ENCODE data around the gene PKD1.

PKD1 gene

DNA sequence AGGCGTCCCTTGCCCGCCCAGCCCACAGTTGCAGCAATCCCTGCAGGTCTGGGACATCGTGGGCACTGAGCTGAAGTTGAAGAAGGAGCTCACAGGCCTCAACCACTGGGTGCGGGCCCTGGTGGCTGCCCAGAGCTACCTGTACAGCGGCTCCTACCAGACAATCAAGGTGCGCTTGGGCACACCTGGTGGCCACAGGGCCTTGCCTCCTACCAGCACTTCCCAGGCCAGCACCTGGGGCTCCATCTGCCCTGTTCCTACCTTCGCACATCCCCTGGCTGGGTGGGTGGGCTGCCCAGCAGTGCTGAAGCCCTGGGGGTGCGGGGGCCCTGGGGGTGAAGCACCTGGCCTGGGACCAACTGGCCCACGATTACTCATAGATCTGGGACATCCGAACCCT lies 39.8 kb upstream of the PKD1 start:
- no peaks in the 10 kb centered on the region for H3K27me3 ChIP-seq (ENCODE audit: insufficient read depth, low read length)
- H3K4me1 ChIP-seq (ENCODE audit: insufficient read depth, low read length), result no peaks in the 10 kb centered on the region
- H3K4me3 ChIP-seq (ENCODE audit: low read length), result no peak overlapping the region
- no peaks in the 10 kb centered on the region for H3K9me3 ChIP-seq (ENCODE audit: low read length)
- H2AFZ ChIP-seq (ENCODE audit: low read depth, low read length), result no peak overlapping the region
- H3K36me3 ChIP-seq (ENCODE audit: insufficient read depth, low read length), result peaks cover 65% of the 10 kb centered on the region

DNA sequence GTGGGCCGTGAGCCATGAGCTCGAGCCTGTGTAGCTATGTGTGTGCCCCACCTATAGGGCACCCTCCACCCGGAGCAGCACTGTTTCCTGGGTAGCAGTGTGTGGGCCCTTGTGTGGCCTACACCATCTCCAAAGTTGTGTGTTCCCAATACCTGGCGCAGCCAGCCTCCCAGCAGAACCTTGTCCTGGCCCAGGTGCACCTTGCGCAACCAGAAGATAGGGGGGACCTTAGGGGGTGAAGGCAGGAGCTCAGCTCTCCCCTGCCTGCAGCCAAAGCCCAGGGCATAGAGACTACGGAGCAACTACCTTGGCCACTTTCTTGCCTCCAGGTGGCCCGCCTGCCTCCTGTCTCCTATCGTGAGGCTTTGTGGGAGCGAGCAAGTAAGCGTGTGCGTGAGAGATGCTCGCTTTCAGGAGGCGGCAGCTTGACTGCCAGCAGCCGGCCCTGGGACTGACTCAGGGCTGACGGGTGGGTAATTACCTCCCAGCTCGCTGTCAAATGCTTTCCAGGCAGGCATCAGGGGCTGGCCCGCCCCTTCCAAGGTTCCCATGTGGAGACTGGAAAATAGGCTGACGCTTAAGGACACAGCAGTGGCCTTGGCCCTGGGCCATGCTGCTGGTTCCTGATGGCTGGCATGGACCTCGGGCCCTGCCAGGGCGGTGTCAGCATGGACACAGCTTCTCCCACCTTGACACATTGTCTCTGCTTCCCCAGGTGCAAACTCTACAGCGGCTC lies 38.9 kb upstream of the PKD1 start:
- H3K36me3 ChIP-seq (ENCODE audit: insufficient read depth, low read length), result peaks cover 65% of the 10 kb centered on the region
- H3K4me1 ChIP-seq (ENCODE audit: insufficient read depth, low read length), result no peaks in the 10 kb centered on the region
- H2AFZ ChIP-seq (ENCODE audit: low read depth, low read length), result no peak overlapping the region
- H3K9me3 ChIP-seq (ENCODE audit: low read length), result no peaks in the 10 kb centered on the region
- no peaks in the 10 kb centered on the region for H3K27me3 ChIP-seq (ENCODE audit: insufficient read depth, low read length)
- H3K4me3 ChIP-seq (ENCODE audit: low read length), result no peak overlapping the region

DNA sequence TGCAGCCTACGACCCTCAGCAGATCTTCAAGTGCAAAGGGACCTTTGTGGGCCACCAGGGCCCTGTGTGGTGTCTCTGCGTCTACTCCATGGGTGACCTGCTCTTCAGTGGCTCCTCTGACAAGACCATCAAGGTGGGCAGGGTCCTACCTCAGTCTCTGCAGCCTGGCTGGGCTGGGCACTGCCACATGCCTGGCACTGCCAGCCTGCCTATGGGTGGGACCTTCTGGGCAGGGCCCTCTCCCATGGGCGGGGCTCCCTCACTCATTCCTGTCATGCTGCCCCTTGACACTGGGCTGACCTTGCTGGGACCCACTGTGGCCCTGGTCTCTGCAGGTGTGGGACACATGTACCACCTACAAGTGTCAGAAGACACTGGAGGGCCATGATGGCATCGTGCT lies 38.2 kb upstream of the PKD1 start:
- no peaks in the 10 kb centered on the region for H3K4me1 ChIP-seq (ENCODE audit: insufficient read depth, low read length)
- H3K27me3 ChIP-seq (ENCODE audit: insufficient read depth, low read length), result no peaks in the 10 kb centered on the region
- no peaks in the 10 kb centered on the region for H3K9me3 ChIP-seq (ENCODE audit: low read length)
- no peak overlapping the region for H2AFZ ChIP-seq (ENCODE audit: low read depth, low read length)
- H3K4me3 ChIP-seq (ENCODE audit: low read length), result no peak overlapping the region
- H3K36me3 ChIP-seq (ENCODE audit: insufficient read depth, low read length), result peaks cover 65% of the 10 kb centered on the region

DNA sequence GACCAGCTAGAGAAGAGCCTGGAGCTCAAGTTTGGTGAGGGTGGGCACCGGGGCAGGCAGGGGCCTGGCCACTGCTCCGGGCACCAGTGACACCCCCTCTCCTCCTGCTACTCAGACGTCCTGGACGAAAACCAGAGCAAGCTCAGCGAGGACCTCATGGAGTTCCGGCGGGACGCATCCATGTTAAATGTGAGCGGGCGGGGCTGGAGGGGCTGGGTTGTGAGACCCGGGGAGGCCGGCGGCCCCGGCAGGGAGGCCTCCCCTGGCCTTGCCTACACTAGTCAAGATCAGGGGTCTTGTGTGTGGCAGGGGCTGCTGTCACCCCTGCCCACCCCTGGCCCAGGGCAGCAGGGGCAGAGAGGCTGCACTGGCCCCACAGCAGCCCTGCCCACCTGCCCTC lies 37.7 kb upstream of the PKD1 start:
- no peaks in the 10 kb centered on the region for H3K9me3 ChIP-seq (ENCODE audit: low read length)
- H3K27me3 ChIP-seq (ENCODE audit: insufficient read depth, low read length), result no peaks in the 10 kb centered on the region
- no peak overlapping the region for H3K4me3 ChIP-seq (ENCODE audit: low read length)
- no peak overlapping the region for H2AFZ ChIP-seq (ENCODE audit: low read depth, low read length)
- no peaks in the 10 kb centered on the region for H3K4me1 ChIP-seq (ENCODE audit: insufficient read depth, low read length)
- H3K36me3 ChIP-seq (ENCODE audit: insufficient read depth, low read length), result peaks cover 66% of the 10 kb centered on the region

DNA sequence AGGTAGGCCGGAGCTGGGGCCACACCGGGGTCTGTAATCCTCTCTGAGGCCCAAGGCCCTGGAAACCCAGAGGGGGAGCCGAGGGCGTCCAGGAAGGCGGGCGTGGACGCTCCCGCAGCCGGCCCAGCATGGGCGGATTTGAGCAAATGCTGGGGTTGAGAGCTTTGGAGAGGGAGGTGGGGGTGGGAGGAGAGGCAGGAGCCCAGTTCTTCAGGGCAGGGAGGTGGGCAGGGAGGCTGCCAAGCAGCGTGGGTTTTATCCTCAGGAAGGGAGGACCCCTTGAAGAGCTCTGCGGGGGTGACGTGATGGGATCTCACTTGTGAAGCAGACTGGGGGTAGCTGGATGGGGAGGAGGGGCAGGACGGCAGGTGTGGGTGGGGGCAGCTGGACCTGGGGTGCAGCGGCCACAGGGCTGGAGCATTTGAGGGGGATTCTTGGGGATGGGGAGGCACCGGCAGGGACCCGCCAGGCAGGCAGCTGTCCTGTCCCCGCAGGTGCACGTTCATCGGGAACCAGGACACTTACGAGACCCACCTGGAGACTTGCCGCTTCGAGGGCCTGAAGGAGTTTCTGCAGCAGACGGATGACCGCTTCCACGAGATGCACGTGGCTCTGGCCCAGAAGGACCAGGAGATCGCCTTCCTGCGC lies 37.1 kb upstream of the PKD1 start:
- peaks cover 69% of the 10 kb centered on the region for H3K36me3 ChIP-seq (ENCODE audit: insufficient read depth, low read length)
- no peak overlapping the region for H2AFZ ChIP-seq (ENCODE audit: low read depth, low read length)
- H3K27me3 ChIP-seq (ENCODE audit: insufficient read depth, low read length), result no peaks in the 10 kb centered on the region
- H3K4me3 ChIP-seq (ENCODE audit: low read length), result no peak overlapping the region
- H3K9me3 ChIP-seq (ENCODE audit: low read length), result no peaks in the 10 kb centered on the region
- H3K4me1 ChIP-seq (ENCODE audit: insufficient read depth, low read length), result no peaks in the 10 kb centered on the region

DNA sequence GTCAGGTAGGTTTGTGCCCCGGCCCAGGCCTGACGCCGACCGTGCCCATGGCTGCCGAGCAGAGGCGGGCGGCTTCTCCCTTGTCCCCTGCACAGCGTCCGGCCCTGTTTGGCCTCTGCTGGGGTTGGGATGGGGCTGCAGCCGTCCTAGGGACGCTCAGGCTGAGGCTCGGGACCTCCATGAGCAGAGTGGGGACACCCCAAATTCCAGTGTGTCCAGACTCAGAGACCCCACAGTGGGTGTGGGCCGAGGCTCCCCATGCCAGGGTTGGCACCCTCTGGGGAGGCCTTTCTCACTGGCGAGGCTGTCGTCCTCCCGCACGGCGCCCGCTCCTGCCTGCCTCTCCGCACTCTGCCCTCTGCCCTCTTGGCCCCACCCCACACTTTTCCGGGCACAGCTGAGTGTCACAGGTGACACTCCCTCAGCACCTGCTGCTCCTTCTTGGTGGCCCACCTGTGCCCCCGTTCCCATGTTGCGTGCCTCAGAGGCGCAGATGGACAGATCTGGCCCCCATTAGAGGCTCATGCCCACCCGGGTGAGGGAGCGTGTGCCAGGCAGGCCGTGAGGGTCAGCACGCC lies 36.0 kb upstream of the PKD1 start:
- H3K4me3 ChIP-seq (ENCODE audit: low read length), result no peak overlapping the region

DNA sequence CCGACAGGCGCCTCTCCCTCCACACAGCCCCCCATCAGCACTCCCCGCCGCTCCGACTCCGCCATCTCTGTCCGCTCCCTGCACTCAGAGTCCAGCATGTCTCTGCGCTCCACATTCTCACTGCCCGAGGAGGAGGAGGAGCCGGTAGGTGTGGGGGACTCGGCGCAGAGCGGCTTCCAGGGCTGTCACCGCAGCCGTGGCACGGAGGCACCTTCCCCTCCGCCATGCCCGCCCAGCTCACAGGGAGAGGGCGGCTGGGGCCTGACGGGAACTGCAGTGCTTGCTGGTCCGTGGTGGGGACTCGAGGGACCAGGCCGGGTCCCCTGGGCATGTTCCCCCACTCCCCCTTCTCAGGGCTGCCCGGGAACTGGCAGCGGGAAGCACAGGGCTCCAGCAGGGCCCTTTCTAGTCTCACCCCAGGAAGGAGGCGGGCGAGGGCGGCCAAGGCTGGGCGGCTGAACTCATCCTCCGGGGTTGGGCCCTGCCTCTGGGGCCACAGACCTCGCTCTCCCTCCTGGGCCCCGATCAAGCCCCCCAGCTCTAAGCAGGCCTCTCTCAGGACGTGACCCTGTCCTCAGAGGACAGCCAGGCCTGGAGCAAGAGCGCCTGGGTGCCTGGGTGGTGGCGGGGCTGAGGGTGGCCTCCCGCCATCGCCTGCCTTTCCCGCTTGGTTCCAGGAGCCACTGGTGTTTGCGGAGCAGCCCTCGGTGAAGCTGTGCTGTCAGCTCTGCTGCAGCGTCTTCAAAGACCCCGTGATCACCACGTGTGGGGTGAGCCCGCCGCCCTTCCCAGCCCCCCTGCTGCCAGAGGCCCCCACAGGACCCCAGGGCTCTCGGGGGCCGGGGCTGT lies 35.1 kb upstream of the PKD1 start:
- Histone ChIP-seq H3K9me3 (ENCODE audit: low read length) (no peaks in the 10 kb centered on the region), H3K4me3 (ENCODE audit: low read length) (no peak overlapping the region), H2AFZ (ENCODE audit: low read depth, low read length) (no peak overlapping the region), H3K4me1 (ENCODE audit: insufficient read depth, low read length) (no peaks in the 10 kb centered on the region), H3K27me3 (ENCODE audit: insufficient read depth, low read length) (no peaks in the 10 kb centered on the region), H3K36me3 (ENCODE audit: insufficient read depth, low read length) (peaks cover 63% of the 10 kb centered on the region)

More for the DNA sequence above, 36.0 kb upstream of the PKD1 start:
- H3K4me1 ChIP-seq (ENCODE audit: insufficient read depth, low read length), result no peaks in the 10 kb centered on the region
- no peaks in the 10 kb centered on the region for H3K27me3 ChIP-seq (ENCODE audit: insufficient read depth, low read length)
- no peaks in the 10 kb centered on the region for H3K9me3 ChIP-seq (ENCODE audit: low read length)
- H2AFZ ChIP-seq (ENCODE audit: low read depth, low read length), result no peak overlapping the region
- peaks cover 65% of the 10 kb centered on the region for H3K36me3 ChIP-seq (ENCODE audit: insufficient read depth, low read length)

DNA sequence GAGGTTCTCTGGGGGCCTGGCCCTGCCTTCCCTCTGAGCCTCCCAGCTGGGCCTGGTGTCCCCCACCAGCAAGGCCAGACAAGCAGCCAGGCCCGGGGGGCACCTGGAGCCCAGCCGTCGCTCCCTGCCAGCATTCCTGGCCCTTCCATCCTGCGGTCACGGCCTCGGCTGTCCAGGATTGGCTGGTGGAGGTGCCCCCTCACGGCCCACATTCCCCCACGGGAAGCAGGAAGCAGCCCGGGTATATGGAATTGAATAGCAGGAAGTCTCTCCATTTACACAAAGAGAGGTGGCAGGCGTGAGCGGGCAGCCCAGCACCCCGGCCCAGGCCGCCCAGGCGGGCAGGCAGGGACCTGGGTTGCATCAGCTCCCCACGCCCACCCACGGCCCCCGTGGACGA lies 34.4 kb upstream of the PKD1 start:
- Histone ChIP-seq H2AFZ (ENCODE audit: low read depth, low read length) (no peak overlapping the region), H3K9me3 (ENCODE audit: low read length) (no peaks in the 10 kb centered on the region), H3K36me3 (ENCODE audit: insufficient read depth, low read length) (peaks cover 60% of the 10 kb centered on the region), H3K4me3 (ENCODE audit: low read length) (no peak overlapping the region), H3K4me1 (ENCODE audit: insufficient read depth, low read length) (no peaks in the 10 kb centered on the region), H3K27me3 (ENCODE audit: insufficient read depth, low read length) (no peaks in the 10 kb centered on the region)

DNA sequence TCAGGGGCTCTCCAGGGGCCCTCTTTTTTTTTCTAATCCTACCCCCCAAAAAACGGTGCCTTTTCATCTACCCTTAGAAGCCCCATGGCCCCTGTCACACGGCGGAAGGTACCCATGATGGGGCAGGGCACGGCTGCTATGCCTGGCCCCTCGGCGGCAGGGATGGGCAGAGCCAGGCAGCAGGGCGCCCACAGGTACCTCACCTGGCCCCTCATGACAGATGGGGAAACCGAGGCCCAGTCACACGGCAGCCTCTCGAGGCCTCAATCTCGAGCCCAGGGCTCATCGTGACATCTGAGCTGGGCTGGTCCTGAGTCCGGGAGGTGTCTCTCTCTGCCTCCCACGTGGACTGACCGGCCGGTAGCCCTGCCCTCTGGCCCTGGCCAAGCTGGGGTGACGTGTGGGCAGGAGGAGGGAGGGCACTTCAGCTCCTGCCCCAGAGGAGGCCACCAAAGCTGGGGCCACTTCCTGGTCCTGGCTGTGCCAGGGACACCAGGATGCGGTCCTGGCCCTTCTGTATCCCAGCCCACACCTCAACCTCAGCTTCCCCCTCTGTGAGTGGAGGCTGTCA lies 31.5 kb upstream of the PKD1 start:
- no peaks in the 10 kb centered on the region for H3K27me3 ChIP-seq (ENCODE audit: insufficient read depth, low read length)
- peaks cover 35% of the 10 kb centered on the region for H3K36me3 ChIP-seq (ENCODE audit: insufficient read depth, low read length)
- no peak overlapping the region for H3K4me3 ChIP-seq (ENCODE audit: low read length)
- H2AFZ ChIP-seq (ENCODE audit: low read depth, low read length), result no peak overlapping the region
- no peaks in the 10 kb centered on the region for H3K4me1 ChIP-seq (ENCODE audit: insufficient read depth, low read length)
- no peaks in the 10 kb centered on the region for H3K9me3 ChIP-seq (ENCODE audit: low read length)

DNA sequence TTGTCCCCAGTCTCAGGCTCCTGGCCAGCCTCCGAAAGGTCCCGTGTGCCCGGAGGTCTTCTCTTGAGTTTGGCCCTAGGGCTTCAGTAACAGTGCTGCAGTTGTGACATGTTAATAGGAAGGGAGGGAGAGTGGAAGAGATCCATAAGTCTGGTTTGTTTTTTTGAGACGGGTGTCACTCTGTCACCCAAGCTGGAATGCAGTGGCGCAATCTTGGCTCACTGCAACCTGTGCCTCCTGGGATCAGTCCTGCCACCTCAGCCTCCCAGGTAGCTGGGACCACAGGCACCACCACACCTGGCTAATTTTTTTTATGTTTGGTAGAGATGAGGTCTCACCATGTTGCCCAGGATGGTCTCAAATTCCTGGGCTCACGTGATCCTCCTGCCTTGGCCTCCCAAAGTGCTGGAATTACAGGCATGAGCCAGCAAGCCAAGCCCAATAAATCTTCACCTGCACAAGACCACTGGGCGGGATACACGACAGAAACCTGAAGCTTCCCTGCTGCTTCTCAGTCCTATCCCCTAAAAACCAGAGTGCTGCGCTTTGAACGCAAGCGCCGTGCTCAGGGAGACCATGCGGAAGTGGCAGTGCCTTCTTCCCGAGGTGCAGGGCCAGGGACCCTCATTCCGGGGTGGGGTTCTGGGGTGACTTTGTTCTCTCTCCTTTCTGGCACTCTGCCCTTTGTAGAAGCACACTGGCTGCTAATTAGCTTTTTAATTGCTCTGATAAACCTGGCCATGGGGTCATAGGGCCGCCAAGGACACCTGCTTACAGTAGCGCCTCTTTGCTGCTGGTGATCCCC lies 30.8 kb upstream of the PKD1 start:
- H3K9me3 ChIP-seq (ENCODE audit: low read length), result no peaks in the 10 kb centered on the region
- no peak overlapping the region for H2AFZ ChIP-seq (ENCODE audit: low read depth, low read length)
- no peak overlapping the region for H3K4me3 ChIP-seq (ENCODE audit: low read length)
- no peaks in the 10 kb centered on the region for H3K4me1 ChIP-seq (ENCODE audit: insufficient read depth, low read length)
- H3K27me3 ChIP-seq (ENCODE audit: insufficient read depth, low read length), result no peaks in the 10 kb centered on the region
- peaks cover 28% of the 10 kb centered on the region for H3K36me3 ChIP-seq (ENCODE audit: insufficient read depth, low read length)

DNA sequence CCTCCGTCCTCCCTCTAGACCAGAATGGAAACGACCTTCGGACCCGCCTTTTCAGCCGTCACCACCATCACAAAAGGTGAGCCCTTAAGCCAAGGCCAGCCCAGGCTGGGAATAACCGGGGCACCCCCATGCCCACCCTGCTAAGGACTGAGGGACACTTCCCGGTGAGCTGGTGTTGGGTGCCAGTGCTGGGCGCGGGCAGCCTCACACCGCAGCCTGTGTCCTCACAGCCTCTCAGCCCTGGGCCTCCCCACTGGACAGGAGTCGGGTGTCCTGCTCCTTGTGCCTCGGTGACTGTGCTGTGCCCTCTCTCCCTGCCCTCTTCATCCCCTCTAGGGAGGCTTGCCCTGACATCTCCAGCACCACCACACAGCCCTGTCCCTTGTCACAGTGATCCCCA lies 30.2 kb upstream of the PKD1 start:
- Histone ChIP-seq H3K27me3 (ENCODE audit: insufficient read depth, low read length) (no peaks in the 10 kb centered on the region), H3K4me3 (ENCODE audit: low read length) (no peak overlapping the region), H3K36me3 (ENCODE audit: insufficient read depth, low read length) (peaks cover 24% of the 10 kb centered on the region), H2AFZ (ENCODE audit: low read depth, low read length) (no peak overlapping the region), H3K9me3 (ENCODE audit: low read length) (no peaks in the 10 kb centered on the region), H3K4me1 (ENCODE audit: insufficient read depth, low read length) (peaks cover under 1% of the 10 kb centered on the region)

DNA sequence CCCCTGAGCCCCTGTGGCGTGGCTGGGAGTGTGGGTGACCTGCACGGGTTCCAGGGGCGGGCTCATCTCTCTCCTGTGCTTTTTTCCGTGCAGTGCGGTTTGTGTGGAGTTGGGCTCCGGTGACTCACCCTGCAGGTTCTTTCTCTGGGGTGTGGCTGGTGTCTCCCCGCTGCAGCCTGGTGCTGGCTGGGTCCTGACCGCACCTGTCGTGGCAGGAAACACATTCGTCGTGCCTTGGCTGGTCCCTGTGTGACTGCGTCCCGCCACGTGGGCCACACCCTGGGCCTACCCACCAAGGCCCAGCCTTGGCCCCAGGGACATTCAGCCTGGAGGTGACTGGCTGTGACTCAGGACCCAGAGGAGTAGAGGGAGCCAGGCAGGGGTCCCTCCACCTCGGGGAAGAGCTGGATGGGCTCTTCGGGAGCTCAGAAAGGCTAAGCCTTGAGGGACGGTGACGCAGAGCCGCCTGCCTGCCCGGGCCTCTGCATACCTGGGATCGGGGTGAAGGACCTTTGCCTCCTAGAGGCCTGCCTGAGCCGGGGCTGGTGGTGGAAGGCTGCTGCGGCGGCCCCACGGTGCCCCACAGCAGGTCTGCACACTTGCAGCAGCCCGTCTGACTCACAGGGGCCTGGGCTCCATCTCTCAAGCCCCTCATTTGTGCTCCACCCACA lies 27.6 kb upstream of the PKD1 start:
- Histone ChIP-seq H3K4me3 (ENCODE audit: low read length) (no peak overlapping the region), H3K4me1 (ENCODE audit: insufficient read depth, low read length) (peaks cover 23% of the 10 kb centered on the region), H3K36me3 (ENCODE audit: insufficient read depth, low read length) (peaks cover 21% of the 10 kb centered on the region), H2AFZ (ENCODE audit: low read depth, low read length) (no peak overlapping the region), H3K27me3 (ENCODE audit: insufficient read depth, low read length) (no peaks in the 10 kb centered on the region), H3K9me3 (ENCODE audit: low read length) (no peaks in the 10 kb centered on the region)

All from neuron (in vitro differentiated cells).